SK-N-SH (cell line): ENCODE data around the gene OR2AG2.

Source experiments
- CTCF ChIP-seq: fragments of 200-600 bp; sonication (generic); IDR thresholded peaks from 2 replicates; pipeline ENCODE4 v1.6.1; 2017; ENCODE audit warnings: antibody characterized with exemption, mild to moderate bottlenecking, moderate library complexity
- ELF1 ChIP-seq: IDR thresholded peaks from 2 replicates; pipeline ENCODE4 v1.4.0; 2012
- EP300 ChIP-seq, 2 experiments: IDR thresholded peaks; 2 replicates each; pipeline versions ENCODE4 v1.4.0 to v1.6.1; 2012; ENCODE audit warnings: borderline replicate concordance in 1 of 2, low read depth in 1 of 2, low read length in 1 of 2
- EZH2phosphoT487 ChIP-seq: fragments of 200-600 bp; sonication (generic); IDR thresholded peaks from 2 replicates; pipeline ENCODE4 v1.6.1; 2017; ENCODE audit warnings: low read depth, mixed run types, mild to moderate bottlenecking, antibody characterized with exemption, moderate library complexity, borderline replicate concordance
- JUND ChIP-seq: IDR thresholded peaks from 2 replicates; pipeline ENCODE4 v1.4.0; 2012
- POLR2AphosphoS5 ChIP-seq: IDR thresholded peaks from 2 replicates; pipeline ENCODE4 v1.6.1; 2012; ENCODE audit warnings: low read depth, low read length
- RAD21 ChIP-seq: IDR thresholded peaks from 2 replicates; pipeline ENCODE4 v1.6.1; 2012; ENCODE audit warnings: mild to moderate bottlenecking, low read length
- RXRA ChIP-seq: IDR thresholded peaks from 2 replicates; pipeline ENCODE4 v1.4.0; 2012; ENCODE audit warnings: low read depth, mild to moderate bottlenecking, borderline replicate concordance
- SMC3 ChIP-seq: IDR thresholded peaks from 2 replicates; pipeline ENCODE4 v1.6.1; 2012; ENCODE audit warnings: low read depth, low read length, improper control_type of control experiment
- YY1 ChIP-seq: IDR thresholded peaks from 2 replicates; pipeline ENCODE4 v1.4.0; 2012; ENCODE audit warnings: low read depth, mild to moderate bottlenecking
- TF ChIP-seq, protein P1 (sequence below): IDR thresholded peaks from 2 replicates; pipeline ENCODE4 v1.4.0; 2012; ENCODE audit warnings: low read depth

- TF ChIP-seq, protein P1, sequence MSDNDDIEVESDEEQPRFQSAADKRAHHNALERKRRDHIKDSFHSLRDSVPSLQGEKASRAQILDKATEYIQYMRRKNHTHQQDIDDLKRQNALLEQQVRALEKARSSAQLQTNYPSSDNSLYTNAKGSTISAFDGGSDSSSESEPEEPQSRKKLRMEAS, result no peak
- TF ChIP-seq CTCF (no peak), YY1 (no peak), POLR2AphosphoS5 (no peak), JUND (no peak), ELF1 (no peak), EZH2phosphoT487 (no peak), RXRA (no peak), RAD21 (no peak), EP300 (IDR thresholded peaks at IDR 0.05; ENCODE audit: borderline replicate concordance in 1 of 2, low read depth in 1 of 2, low read length in 1 of 2) (no peak), SMC3 (no peak)
Measured at GRCh38 chr11:6771926-6772893, at the start of gene OR2AG2.
